ENCODE results near the gene RIMS1. TPM values are rescaled to one million over a fixed set of nuclear protein-coding genes. Genes with fewer than 3 reads are reported as not detected.

RIMS1 gene
- total and polyA plus RNA-seq, 9 of the 15 experiments (the other 6 are each of a cell fraction or from before 2014, with no cell fraction given) = not detected

GRCh38 chr6:72083976-72084375 is 197.6 kb downstream of the RIMS1 start:
- Histone ChIP-seq H3K79me2 (ENCODE audit: control insufficient read depth, insufficient read depth, low read length) (no peaks in the 10 kb centered on the region), H3K27me3 (ENCODE audit: control insufficient read depth in 2 of 2, insufficient read depth in 2 of 2, low read length in 2 of 2) (no peaks in the 10 kb centered on the region), H3K4me3 (no peak overlapping the region), H3K4me2 (ENCODE audit: insufficient read depth, low read length) (no peak overlapping the region), H3K9ac (ENCODE audit: insufficient read depth in 1 of 2, low read depth in 2 of 2, low read length in 2 of 2) (no peak overlapping the region), H3K9me1 (ENCODE audit: control insufficient read depth, insufficient read depth, low read length) (no peaks in the 10 kb centered on the region), H4K20me1 (replicated peaks; ENCODE audit: control insufficient read depth, insufficient read depth, low read length) (no peaks in the 10 kb centered on the region), H3K9me3 (replicated peaks; ENCODE audit: control insufficient read depth, insufficient read depth, low read depth, low read length) (no peaks in the 10 kb centered on the region), H2AFZ (ENCODE audit: low read depth, low read length) (no peak overlapping the region), H3K36me3 (ENCODE audit: control insufficient read depth, insufficient read depth, low read length) (no peaks in the 10 kb centered on the region), H3K4me1 (replicated peaks in 1 of 2; ENCODE audit: control insufficient read depth in 2 of 2, insufficient read depth in 2 of 2, low read length in 2 of 2) (no peaks in the 10 kb centered on the region), H3K27ac (ENCODE audit: extremely low read depth, low read depth, low read length) (no peak overlapping the region)
- TF ChIP-seq ZNF449 (CRISPR knock-in tag; IDR thresholded peaks at IDR 0.05) = no peak
- TF ChIP-seq TFE3 (CRISPR knock-in tag; IDR thresholded peaks at IDR 0.05) = peak; percentile 92
- TF ChIP-seq HMGN3 (IDR thresholded peaks at IDR 0.05; ENCODE audit: borderline replicate concordance, extremely low read depth, insufficient read length, low read depth, low read length) = no peak
- peak; percentile 69 for TF ChIP-seq RAD51 (IDR thresholded peaks at IDR 0.05; ENCODE audit: borderline replicate concordance, low read depth)
- no peak for TF ChIP-seq HMBOX1 (IDR thresholded peaks at IDR 0.05)
- no peak for TF ChIP-seq HINFP (tag; conservative IDR thresholded peaks at IDR 0.05; ENCODE audit: low read depth)
- TF ChIP-seq CBX2 (IDR thresholded peaks at IDR 0.05; ENCODE audit: insufficient read depth, low read length, poor library complexity, severe bottlenecking) = no peak
- TF ChIP-seq PTBP1 (IDR thresholded peaks at IDR 0.05; ENCODE audit: low read depth, low read length) = no peak
- no peak for TF ChIP-seq UBTF (IDR thresholded peaks at IDR 0.05; ENCODE audit: borderline replicate concordance in 1 of 2, low read depth in 2 of 2, low read length in 2 of 2)
- CTCF ChIA-PET (ENCODE audit: low intra/inter-chr PET ratio) = interaction anchor here (1.5 kb wide), 1 partner anchor 700 kb away, joined by 13 read pairs; no protein-coding TSS in a partner anchor
- no peak for ATAC-seq
- POLR2A ChIA-PET = no interaction called here
- no TSS peak for BruUV-seq (replicated peaks)
- in situ Hi-C loops (cut with MboI) (loop anchor here (10.0 to 25.0 kb wide), 2 partner anchors 547 to 699 kb away; no protein-coding TSS in a partner anchor), intact Hi-C loops (cut with micrococcal nuclease) (loop anchor here (1.0 to 2.0 kb wide), 2 partner anchors 549 to 700 kb away; no protein-coding TSS in a partner anchor)
- WGBS (ENCODE audit: insufficient coverage, low coverage, missing lambda C conversion rate) = 0% methylated on average over 1 of the region's 1 CpG
- DNase-seq (ENCODE audit: extremely low read depth in 1 of 4, low spot score in 3 of 4) = no peak
- no peak for FAIRE-seq
